HG03064 (cell line): ENCODE results near the gene MPRIP.

Source experiments
- ATAC-seq: cut with Tn5 transposase; IDR thresholded peaks from one replicate; pipeline ENCODE4 v1.9.1; 2021; ENCODE audit warnings: low read depth; ENCODE audit not compliant: unreplicated experiment

The MPRIP gene

GRCh38 chr17:17028878-17029535 lies 13.2 kb upstream of the MPRIP start:
- ATAC-seq = no peak

- ATAC-seq = no peak
Measured at GRCh38 chr17:17029938-17030337, 12.3 kb upstream of the MPRIP start.

GRCh38 chr17:17030515-17031211 lies 11.6 kb upstream of the MPRIP start:
- no peak for ATAC-seq

GRCh38 chr17:17032131-17032692 lies 10.0 kb upstream of the MPRIP start:
- no peak for ATAC-seq

GRCh38 chr17:17033466-17033865 lies 8.8 kb upstream of the MPRIP start:
- no peak for ATAC-seq

DNA sequence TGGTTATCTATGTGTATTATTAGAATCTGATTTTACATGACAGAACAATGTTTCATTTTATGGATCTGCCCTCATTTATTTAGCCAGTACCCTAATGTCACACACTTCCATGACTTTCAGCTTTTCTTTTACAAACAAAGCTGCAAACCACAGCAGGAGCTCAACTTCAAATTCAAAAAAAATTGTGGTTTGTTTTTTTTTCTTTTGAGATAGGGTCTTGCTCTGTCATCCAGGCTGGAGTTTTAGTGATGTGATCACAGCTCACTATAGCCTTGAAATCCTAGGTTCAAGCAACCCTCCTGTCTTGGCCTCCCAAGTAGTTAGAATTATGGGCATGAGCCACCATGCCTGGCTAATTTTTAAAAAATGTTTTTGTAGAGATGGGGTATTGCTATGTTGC lies 8.2 kb upstream of the MPRIP start:
- ATAC-seq = no peak

GRCh38 chr17:17034496-17035075 lies 7.7 kb upstream of the MPRIP start:
- no peak for ATAC-seq

GRCh38 chr17:17035490-17035889 lies 6.8 kb upstream of the MPRIP start:
- ATAC-seq = no peak

GRCh38 chr17:17035920-17036523 lies 6.2 kb upstream of the MPRIP start:
- ATAC-seq = no peak

GRCh38 chr17:17036524-17036998 lies 5.7 kb upstream of the MPRIP start:
- ATAC-seq = no peak

GRCh38 chr17:17039911-17040310 lies 2.3 kb upstream of the MPRIP start:
- no peak for ATAC-seq

DNA sequence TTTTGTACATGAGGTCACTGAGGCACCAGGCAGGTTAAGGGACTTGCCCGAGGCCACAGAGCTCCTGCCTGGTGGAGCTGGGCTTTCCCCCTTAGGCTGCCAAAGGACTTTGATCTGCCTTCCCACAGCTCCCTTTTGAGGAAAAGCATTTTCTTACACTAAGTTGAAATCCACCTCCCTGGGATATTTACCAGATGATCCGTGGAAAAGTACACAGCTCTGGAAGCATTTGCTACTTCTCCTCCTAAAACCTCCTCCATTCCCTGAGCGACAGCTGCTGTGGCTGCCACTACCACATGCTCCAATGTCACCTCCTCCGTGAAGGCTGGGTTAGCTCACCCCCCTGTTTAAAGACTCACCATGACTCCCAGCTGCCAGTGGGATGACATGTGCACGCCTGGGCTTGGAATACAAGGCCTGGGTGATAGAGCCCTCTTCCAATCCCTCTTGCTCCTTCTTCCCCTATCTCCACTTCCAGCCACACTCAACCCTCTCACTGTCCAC lies 1.2 kb upstream of the MPRIP start:
- no peak for ATAC-seq

- ATAC-seq = peak; percentile 79
Measured at GRCh38 chr17:17041571-17042383, 480 bp upstream of the MPRIP start.

GRCh38 chr17:17042851-17043460 lies 699 bp downstream of the MPRIP start:
- no peak for ATAC-seq

DNA sequence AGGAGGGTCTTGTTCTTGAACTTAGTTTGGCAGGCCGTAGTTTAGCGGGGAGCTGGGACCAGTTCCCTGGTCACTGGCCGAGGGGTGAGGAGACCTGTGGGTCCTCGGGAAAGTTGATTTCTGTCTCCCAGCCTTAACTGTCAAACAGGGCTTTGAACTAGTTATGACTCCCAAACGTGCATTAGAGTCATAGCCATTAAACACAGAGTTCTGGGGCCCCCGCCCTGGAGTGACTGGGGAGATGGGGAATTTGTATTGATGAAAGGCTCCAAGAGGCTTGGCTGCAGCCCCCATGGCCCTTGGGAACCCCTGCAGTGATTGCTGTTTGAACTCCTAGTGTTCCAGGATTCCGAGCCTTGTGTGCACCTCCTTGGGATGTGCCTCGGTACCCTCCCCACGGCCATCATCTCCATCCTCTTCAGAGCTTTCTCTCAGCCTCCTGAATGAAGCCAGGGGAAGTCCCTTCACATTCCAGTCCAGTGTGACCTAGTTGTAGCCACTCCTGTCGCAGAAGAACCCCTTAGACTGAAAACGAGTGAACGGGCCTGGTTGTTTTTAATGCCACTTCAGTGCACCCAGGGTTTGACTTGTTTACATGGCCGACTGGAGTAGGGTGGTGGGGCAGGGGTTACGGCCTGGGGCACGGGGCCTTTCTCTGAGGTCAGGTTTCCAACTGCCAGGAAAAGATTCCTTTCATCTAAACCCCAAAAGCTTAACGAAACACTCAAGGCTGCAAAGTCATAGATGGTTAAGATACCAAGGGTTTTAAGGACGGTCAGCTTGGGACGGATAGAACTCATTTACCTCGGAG lies 1.4 kb downstream of the MPRIP start:
- ATAC-seq = no peak

GRCh38 chr17:17044846-17045561 lies 2.7 kb downstream of the MPRIP start:
- ATAC-seq = no peak

- ATAC-seq = no peak
Measured at GRCh38 chr17:17048106-17048505, 5.8 kb downstream of the MPRIP start.
